Measurements from ENCODE around the gene TLR9.

TLR9 gene

GRCh38 chr3:52229656-52230055 lies 4.2 kb upstream of the TLR9 start:
- peaks cover 44 to 78% (median 62%) of the 10 kb centered on the region in 11 experiments for H3K36me3 ChIP-seq
- TF ChIP-seq Cebpa-rat (IDR thresholded peaks at IDR 0.05), result no peak

GRCh38 chr3:52228751-52229291 lies 3.4 kb upstream of the TLR9 start:
- H3K4me1 ChIP-seq, result peaks cover 62 to 100% (median 96%) of the 10 kb centered on the region in 10 experiments
- H3K9me3 ChIP-seq (replicated peaks in 1 of 11), result no peaks in the 10 kb centered on the region
- H3K27ac ChIP-seq, result peak overlapping the region in 4 of 11 experiments; percentile 93 to 97 (median 95); a peak in 8 of 22 replicates
- peaks cover 37 to 70% (median 54%) of the 10 kb centered on the region in 11 experiments for H3K36me3 ChIP-seq
- H4K20me1 ChIP-seq, result peaks cover 14 to 83% (median 53%) of the 10 kb centered on the region in 11 experiments
- peak overlapping the region in 8 of 11 experiments; percentile 80 to 100 (median 98); a peak in 13 of 22 replicates for H3K4me2 ChIP-seq
- H3K27me3 ChIP-seq, result no peaks in the 10 kb centered on the region
- H3K4me3 ChIP-seq, result no peak overlapping the region
- H3K9ac ChIP-seq, result peak overlapping the region in 5 of 11 experiments; percentile 28 to 84 (median 42); a peak in 8 of 22 replicates
- no peak for TF ChIP-seq Cebpa-rat (IDR thresholded peaks at IDR 0.05)

More at GRCh38 chr3:52229656-52230055, 4.2 kb upstream of the TLR9 start:
- H3K4me1 ChIP-seq, result peaks cover 62 to 100% (median 96%) of the 10 kb centered on the region in 10 experiments
- peak overlapping the region in 7 of 11 experiments; percentile 1 to 81 (median 38); a peak in 7 of 22 replicates for H3K9ac ChIP-seq
- H3K9me3 ChIP-seq (replicated peaks in 1 of 11), result no peaks in the 10 kb centered on the region
- peaks cover 14 to 92% (median 61%) of the 10 kb centered on the region in 11 experiments for H4K20me1 ChIP-seq
- H3K27me3 ChIP-seq, result no peaks in the 10 kb centered on the region
- no peak overlapping the region for H3K4me3 ChIP-seq
- H3K27ac ChIP-seq, result peak overlapping the region in 4 of 11 experiments; percentile 23 to 97 (median 94); a peak in 8 of 22 replicates
- peak overlapping the region in 1 of 11 experiments; percentile 86; a peak in 2 of 22 replicates for H3K4me2 ChIP-seq

GRCh38 chr3:52228266-52228665 lies 2.8 kb upstream of the TLR9 start:
- Histone ChIP-seq H3K4me2 (peak overlapping the region in 8 of 11 experiments; percentile 80 to 100 (median 98); a peak in 15 of 22 replicates), H3K9ac (peak overlapping the region in 5 of 11 experiments; percentile 11 to 84 (median 42); a peak in 8 of 22 replicates), H3K9me3 (replicated peaks in 1 of 11) (no peaks in the 10 kb centered on the region), H4K20me1 (peaks cover 14 to 78% (median 48%) of the 10 kb centered on the region in 11 experiments), H3K36me3 (peaks cover 37 to 64% (median 48%) of the 10 kb centered on the region in 11 experiments), H3K27me3 (no peaks in the 10 kb centered on the region), H3K27ac (peak overlapping the region in 4 of 11 experiments; percentile 93 to 97 (median 95); a peak in 8 of 22 replicates), H3K4me1 (peaks cover 62 to 100% (median 96%) of the 10 kb centered on the region in 10 experiments), H3K4me3 (no peak overlapping the region)
- TF ChIP-seq Cebpa-rat (IDR thresholded peaks at IDR 0.05), result no peak

- Histone ChIP-seq H3K4me1 (peaks cover 62 to 100% (median 96%) of the 10 kb centered on the region in 10 experiments), H3K9ac (peak overlapping the region in 9 of 11 experiments; percentile 20 to 86 (median 75); a peak in 14 of 22 replicates), H3K36me3 (peaks cover 37 to 60% (median 50%) of the 10 kb centered on the region in 11 experiments), H3K27ac (peak overlapping the region in 8 of 11 experiments; percentile 61 to 97 (median 90); a peak in 13 of 22 replicates), H3K27me3 (no peaks in the 10 kb centered on the region), H4K20me1 (peaks cover 14 to 73% (median 43%) of the 10 kb centered on the region in 11 experiments), H3K9me3 (replicated peaks in 1 of 11) (no peaks in the 10 kb centered on the region), H3K4me3 (no peak overlapping the region), H3K4me2 (peak overlapping the region in 10 of 11 experiments; percentile 63 to 100 (median 97); a peak in 17 of 22 replicates)
- no peak for TF ChIP-seq Cebpa-rat (IDR thresholded peaks at IDR 0.05)
These were observed 2.3 kb upstream of the TLR9 start for GRCh38 chr3:52227766-52228165.

GRCh38 chr3:52227117-52227516 lies 1.7 kb upstream of the TLR9 start:
- no peak for TF ChIP-seq Cebpa-rat (IDR thresholded peaks at IDR 0.05)
- Histone ChIP-seq H3K27me3 (no peaks in the 10 kb centered on the region), H3K4me2 (peak overlapping the region in 10 of 11 experiments; percentile 63 to 100 (median 97); a peak in 19 of 22 replicates), H3K27ac (peak overlapping the region in 9 of 11 experiments; percentile 54 to 97 (median 87); a peak in 16 of 22 replicates), H3K4me1 (peaks cover 56 to 100% (median 96%) of the 10 kb centered on the region in 10 experiments), H3K9me3 (replicated peaks in 1 of 11) (no peaks in the 10 kb centered on the region), H3K4me3 (no peak overlapping the region), H3K9ac (peak overlapping the region in 10 of 11 experiments; percentile 20 to 86 (median 72); a peak in 15 of 22 replicates), H3K36me3 (peaks cover 37 to 60% (median 47%) of the 10 kb centered on the region in 11 experiments), H4K20me1 (peaks cover 10 to 70% (median 37%) of the 10 kb centered on the region in 11 experiments; a peak in 21 of 22 replicates)

- TF ChIP-seq Cebpa-rat (IDR thresholded peaks at IDR 0.05), result no peak; a peak in 1 of 22 replicates
- H4K20me1 ChIP-seq, result peaks cover 3 to 69% (median 29%) of the 10 kb centered on the region in 11 experiments; a peak in 19 of 22 replicates
- peak overlapping the region in 7 of 10 experiments; percentile 1 to 55 (median 33); a peak in 11 of 20 replicates for H3K4me3 ChIP-seq
- H3K27me3 ChIP-seq, result no peaks in the 10 kb centered on the region
- peak overlapping the region in 10 of 11 experiments; percentile 22 to 86 (median 72); a peak in 17 of 22 replicates for H3K9ac ChIP-seq
- peak overlapping the region in 10 of 11 experiments; percentile 44 to 97 (median 86); a peak in 20 of 22 replicates for H3K27ac ChIP-seq
- H3K36me3 ChIP-seq, result peaks cover 36 to 61% (median 45%) of the 10 kb centered on the region in 11 experiments
- no peaks in the 10 kb centered on the region for H3K9me3 ChIP-seq (replicated peaks in 1 of 11)
- H3K4me1 ChIP-seq, result peaks cover 48 to 100% (median 96%) of the 10 kb centered on the region in 10 experiments
- H3K4me2 ChIP-seq, result peak overlapping the region; percentile 63 to 100 (median 96)
These were observed 878 bp upstream of the TLR9 start for GRCh38 chr3:52226229-52226817.

GRCh38 chr3:52223449-52224408 lies 1.7 kb downstream of the TLR9 start:
- Histone ChIP-seq H3K4me3 (peak overlapping the region in 8 of 10 experiments; percentile 18 to 61 (median 54); a peak in 12 of 20 replicates), H3K9me3 (replicated peaks in 1 of 11) (no peaks in the 10 kb centered on the region), H3K9ac (peak overlapping the region in 9 of 11 experiments; percentile 41 to 86 (median 75); a peak in 15 of 22 replicates), H3K4me2 (peak overlapping the region; percentile 63 to 100 (median 96)), H3K27me3 (no peaks in the 10 kb centered on the region), H3K27ac (peak overlapping the region in 9 of 11 experiments; percentile 54 to 97 (median 87); a peak in 17 of 22 replicates), H3K4me1 (peaks cover 59 to 98% (median 97%) of the 10 kb centered on the region in 10 experiments), H4K20me1 (peaks cover 0 to 50% (median 7%) of the 10 kb centered on the region in 11 experiments; a peak in 13 of 22 replicates), H3K36me3 (peaks cover 10 to 42% (median 19%) of the 10 kb centered on the region in 11 experiments)
- no peak for TF ChIP-seq Cebpa-rat (IDR thresholded peaks at IDR 0.05)
